GM10266 (cell line): ENCODE results near the gene SEPTIN5.

Experiments used
- DNase-seq: peaks from one replicate; pipeline ENCODE4 v3.0.0; 2012; ENCODE audit errors: extremely low spot score
- CTCF ChIP-seq: IDR thresholded peaks from 2 replicates; pipeline ENCODE4 v1.5.1; 2012; ENCODE audit warnings: mild to moderate bottlenecking, low read depth; ENCODE audit not compliant: control insufficient read depth, insufficient read depth; ENCODE audit errors: missing control alignments

SEPTIN5 gene

GRCh38 chr22:19720999-19721329 lies 6.7 kb downstream of the SEPTIN5 start:
- no peak for TF ChIP-seq CTCF
- no peak for DNase-seq

GRCh38 chr22:19721330-19722177 lies 7.3 kb downstream of the SEPTIN5 start:
- TF ChIP-seq CTCF: no peak

GRCh38 chr22:19722178-19722981 lies 8.1 kb downstream of the SEPTIN5 start:
- no peak for TF ChIP-seq CTCF
- no peak for DNase-seq

More at GRCh38 chr22:19721330-19722177, 7.3 kb downstream of the SEPTIN5 start:
- DNase-seq: no peak

- TF ChIP-seq CTCF: no peak
- no peak for DNase-seq
Measured at GRCh38 chr22:19722982-19723231, 8.6 kb downstream of the SEPTIN5 start.

- TF ChIP-seq CTCF: peak; percentile 25
- DNase-seq: peak; percentile 73
Measured at GRCh38 chr22:19723232-19723982, 9.1 kb downstream of the SEPTIN5 start, which contains the start of gene GP1BB. Gene GP1BB, plus strand, starts transcription at chr22:19723539. Its CDS starts 31 bp downstream, at chr22:19723570.

- peak; percentile 46 for TF ChIP-seq CTCF
- no peak for DNase-seq
Measured at GRCh38 chr22:19723983-19724827, 9.9 kb downstream of the SEPTIN5 start.
